Caki2 (cell line): ENCODE data around the gene RAB14. TPM values are rescaled to one million over a fixed set of nuclear protein-coding genes. Genes with fewer than 3 reads are reported as not detected.
A peak's percentile ranks its signal among the peaks of the same experiment; 100 is the strongest.

ENCODE experiments used
- DNase-seq: peaks from one replicate; pipeline ENCODE4 v3.0.0-alpha.2; 2015; ENCODE audit warnings: low read depth
- in situ Hi-C: cut with HindIII; loops from 2 replicates; pipeline ENCODE4 v1.10.0; 2016; ENCODE audit warnings: low sequenced_read_pairs, low pct_unique_long_range_greater_than_20kb, mixed read lengths
- total RNA-seq: library from RNA; depleted of rRNA; stranded (reverse); fragments of >200 nt; shearing (Covaris generic); gene quantifications from 2 replicates; pipeline ENCODE4 v1.2.3, GENCODE V29; 2014; ENCODE audit warnings: low replicate concordance

RAB14 gene
- total RNA-seq, 1 experiment from 2014 or later: 19.0 TPM

GRCh38 chr9:121222524-121223171 lies 21.0 kb upstream of the RAB14 start:
- in situ Hi-C loops: no loop called here

DNA sequence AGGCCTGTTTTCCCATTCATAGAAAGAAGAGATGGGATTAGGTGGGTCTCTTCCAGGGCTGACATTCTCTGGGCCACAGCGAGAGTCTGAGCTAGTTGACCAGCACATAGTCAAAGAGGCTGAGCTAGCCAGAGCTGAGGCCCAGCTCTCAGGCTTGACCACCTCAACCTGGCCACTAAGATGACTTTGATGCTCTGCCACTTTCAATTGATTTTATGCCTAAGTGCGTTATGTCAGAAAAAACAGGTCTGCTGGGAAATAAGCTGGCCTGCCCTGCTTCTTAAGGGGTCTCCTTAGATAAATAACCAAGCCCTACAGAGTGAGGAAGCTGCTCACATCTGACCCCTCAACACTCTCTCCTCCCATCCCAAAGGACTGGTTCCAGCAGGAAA lies 20.0 kb upstream of the RAB14 start:
- DNase-seq: no peak
- in situ Hi-C loops: no loop called here

More at GRCh38 chr9:121222524-121223171, 21.0 kb upstream of the RAB14 start:
- no peak for DNase-seq

DNA sequence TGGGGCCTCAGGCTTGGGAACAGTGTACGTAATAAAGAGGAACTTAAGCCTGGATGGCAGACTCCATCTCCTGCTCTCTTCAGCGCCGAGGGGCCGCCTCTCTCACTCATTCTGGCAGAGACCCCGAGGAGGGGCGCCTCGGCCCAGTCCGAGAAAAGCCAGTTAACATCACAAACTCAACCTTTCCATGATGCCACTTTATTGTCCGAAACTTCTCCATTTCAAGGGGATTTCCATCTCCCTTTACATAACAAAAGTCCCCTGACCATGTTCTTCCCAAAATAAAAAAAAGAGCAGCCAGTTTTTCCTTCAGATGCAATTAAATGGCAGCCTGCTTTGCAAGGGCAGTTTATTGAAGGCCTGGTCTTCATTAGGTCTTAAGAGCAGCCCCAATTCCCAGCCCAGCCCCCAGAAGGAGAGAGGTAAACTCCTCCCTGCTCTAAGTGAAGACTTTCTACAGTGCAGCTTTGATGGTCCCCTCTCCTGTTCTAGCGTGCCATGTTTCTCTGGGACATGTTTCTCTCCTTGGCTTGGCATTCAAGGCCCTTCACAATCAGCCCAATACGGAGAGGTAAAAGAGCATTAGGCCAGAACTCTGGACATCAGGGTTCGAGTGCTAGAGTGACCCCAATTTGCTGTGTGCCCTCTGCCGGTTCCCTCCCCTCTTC lies 19.5 kb upstream of the RAB14 start:
- in situ Hi-C loops: no loop called here
- DNase-seq: no peak

DNA sequence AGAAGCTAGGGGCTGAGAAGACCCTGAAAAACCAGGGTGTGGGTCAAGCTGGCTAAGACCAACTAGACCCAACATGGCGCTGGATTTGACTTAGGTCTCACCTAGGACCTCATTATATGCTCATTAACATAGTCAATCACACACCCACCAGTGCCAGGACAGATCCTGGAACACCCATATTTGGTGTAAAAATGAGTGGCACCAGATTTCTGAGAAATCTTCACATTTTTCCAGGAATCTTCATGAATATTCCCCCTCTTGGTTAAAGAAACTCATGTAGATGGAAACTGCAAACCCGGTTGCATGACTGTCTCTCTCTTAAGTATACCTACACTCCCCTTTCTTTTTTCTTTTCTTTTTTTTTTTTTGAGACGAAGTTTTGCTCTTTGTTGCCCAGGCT lies 17.9 kb upstream of the RAB14 start:
- in situ Hi-C loops: no loop called here
- DNase-seq: no peak

- in situ Hi-C loops: no loop called here
- no peak for DNase-seq
Observed at GRCh38 chr9:121218357-121219027, 16.8 kb upstream of the RAB14 start.

GRCh38 chr9:121217609-121218292 lies 16.1 kb upstream of the RAB14 start:
- in situ Hi-C loops: no loop called here
- no peak for DNase-seq

- in situ Hi-C loops: no loop called here
Observed at GRCh38 chr9:121216271-121216805, 14.7 kb upstream of the RAB14 start.

DNA sequence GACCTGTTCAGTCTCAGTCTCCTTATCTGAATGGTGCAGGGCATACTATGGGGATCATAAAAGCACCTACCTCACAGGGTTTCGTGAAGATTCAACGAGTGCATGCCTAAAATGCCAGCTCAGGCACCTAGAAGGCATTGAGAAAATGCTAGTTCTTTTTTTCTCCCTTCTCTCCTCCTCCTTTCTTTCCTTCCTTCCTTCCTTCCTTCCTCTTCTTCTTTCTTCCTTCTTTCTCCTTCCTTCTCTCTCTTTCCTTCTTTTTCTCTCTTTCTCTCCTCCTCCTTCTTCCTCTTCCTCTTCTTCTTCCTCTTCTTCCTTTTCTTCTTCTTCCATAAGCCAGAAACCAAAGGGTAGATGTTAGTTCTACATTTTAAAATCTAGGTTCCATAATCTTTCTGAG lies 12.3 kb upstream of the RAB14 start:
- in situ Hi-C loops: no loop called here

More at GRCh38 chr9:121216271-121216805, 14.7 kb upstream of the RAB14 start:
- no peak for DNase-seq

DNA sequence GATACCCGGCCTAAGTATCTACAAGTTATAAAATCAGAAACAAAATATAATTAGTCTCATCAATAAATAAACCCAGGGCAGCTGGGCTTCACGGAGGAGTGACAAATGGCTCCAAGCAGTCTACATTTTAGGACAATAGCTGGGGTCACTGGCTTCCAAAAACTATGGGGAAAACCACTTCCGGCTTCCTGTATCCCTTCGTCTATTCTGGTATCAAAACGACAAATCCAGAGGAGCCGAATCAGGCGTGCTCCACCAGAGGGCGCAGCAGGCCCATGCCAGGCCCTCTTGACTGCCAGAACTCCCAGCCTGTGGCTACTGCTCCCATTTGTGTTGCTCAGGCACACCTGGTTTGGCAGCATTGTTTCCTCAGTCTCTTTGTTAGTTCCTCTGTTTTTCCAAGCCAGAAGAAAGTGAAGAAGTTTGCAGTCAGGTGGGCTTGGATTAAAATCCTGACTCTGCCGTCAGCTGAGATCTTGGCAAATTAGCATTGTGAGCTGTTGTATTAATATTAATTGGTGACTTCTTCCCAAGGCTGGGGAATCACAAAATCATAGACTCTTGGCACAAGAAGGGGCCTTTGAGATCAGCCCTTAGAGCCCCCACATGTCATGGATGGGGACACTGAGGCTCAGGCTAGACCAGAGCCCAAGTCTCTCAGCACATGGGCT lies 11.6 kb upstream of the RAB14 start:
- in situ Hi-C loops: no loop called here
- DNase-seq: peak; percentile 55

More for the DNA sequence above, 12.3 kb upstream of the RAB14 start:
- DNase-seq: no peak

GRCh38 chr9:121210536-121210935 lies 8.9 kb upstream of the RAB14 start:
- no peak for DNase-seq
- in situ Hi-C loops: no loop called here

GRCh38 chr9:121207371-121207940 lies 5.8 kb upstream of the RAB14 start:
- in situ Hi-C loops: no loop called here
- DNase-seq: no peak

DNA sequence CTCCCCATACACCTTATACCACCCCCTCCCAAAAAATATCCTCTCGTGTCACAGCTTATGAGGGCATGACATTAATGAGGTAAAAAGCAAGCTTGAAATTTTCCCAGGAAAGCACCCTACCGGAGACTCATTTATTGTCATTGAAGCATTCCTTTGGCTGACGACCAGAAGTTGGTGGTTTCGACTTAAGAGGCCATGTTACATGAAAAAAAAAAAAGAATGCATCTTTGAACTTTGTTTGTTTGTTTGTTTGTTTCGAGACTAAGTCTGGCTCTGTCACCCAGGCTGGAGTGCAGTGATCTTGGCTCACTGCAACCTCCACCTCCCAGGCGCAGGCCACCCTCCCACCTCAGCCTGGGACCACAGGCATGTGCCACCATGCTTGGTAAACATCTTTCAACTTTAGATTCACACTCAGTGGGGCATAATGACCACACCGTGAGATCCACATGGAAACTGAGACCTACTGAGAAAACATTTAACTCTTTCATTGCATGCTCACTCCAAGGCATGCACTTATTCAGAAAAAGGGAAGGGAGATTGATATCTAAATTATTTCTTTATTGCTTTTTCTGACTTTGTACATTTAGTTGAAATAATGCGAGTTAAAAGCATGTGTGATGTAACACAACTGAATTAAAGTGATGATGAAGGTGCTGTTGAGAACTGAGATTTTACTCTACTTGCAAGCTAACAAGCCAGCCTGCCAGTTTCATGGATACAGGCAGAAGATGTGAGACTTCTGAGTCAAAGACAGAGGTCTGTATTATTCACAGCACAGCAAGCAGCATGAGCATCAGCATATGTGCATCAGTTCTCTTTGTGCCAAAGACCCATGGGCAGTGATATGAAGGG lies 5.1 kb upstream of the RAB14 start:
- in situ Hi-C loops: no loop called here
- DNase-seq: no peak

DNA sequence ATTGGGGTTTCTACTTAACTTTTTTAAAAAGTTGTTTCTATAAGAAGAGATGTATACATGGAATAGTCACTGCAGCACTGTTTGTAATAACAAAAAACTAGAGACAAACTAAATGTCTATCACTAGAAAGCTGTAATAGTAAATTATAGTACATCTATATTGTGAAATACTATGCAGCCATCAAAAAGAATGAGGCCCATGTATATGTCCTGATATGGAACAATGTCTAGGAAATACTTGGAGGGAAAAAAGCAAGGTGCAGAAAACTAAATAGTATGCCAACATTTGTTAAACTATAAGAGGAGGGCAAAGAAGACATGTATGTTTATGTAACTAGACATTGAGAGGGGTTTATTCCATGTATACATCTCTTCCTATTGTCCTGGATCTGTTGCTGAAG lies 2.9 kb upstream of the RAB14 start:
- DNase-seq: no peak
- in situ Hi-C loops: no loop called here

- in situ Hi-C loops: no loop called here
- no peak for DNase-seq
Observed at GRCh38 chr9:121204121-121204520, 2.5 kb upstream of the RAB14 start.

DNA sequence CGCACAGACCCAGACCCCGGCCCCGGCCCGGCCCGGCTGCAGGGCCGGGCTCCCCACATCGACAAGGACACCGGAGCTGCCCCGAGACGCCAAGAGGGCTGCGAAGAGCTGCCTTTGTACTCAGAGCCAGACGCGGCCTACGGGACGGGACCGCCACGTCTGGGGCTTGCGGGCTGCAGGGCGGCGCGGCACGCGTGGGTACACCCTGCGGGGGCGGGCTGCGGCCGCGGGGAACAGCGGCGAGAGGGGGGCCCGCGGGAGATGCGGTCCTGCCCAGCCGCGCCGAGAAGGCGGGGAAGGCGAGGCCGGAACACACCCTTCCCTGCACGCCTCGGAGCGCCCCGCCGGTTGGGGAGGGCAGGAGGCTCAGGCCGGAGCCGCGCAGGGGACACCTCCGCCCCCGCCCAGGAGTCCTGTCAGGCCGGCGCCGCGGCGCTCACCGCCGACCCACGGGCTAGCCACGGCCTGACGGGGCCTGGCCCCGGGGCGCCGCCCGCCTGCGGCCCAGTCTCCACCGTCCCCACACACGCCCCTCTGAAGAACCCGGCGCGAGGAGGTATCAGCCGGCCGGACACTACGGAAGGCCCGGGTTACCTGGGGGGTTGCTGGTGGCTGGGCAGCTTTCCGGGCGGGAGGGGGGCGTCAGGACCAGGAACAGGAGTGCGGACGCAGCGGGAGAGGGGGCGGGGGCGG lies 478 bp downstream of the RAB14 start:
- in situ Hi-C loops: no loop called here
- peak; percentile 37 for DNase-seq

DNA sequence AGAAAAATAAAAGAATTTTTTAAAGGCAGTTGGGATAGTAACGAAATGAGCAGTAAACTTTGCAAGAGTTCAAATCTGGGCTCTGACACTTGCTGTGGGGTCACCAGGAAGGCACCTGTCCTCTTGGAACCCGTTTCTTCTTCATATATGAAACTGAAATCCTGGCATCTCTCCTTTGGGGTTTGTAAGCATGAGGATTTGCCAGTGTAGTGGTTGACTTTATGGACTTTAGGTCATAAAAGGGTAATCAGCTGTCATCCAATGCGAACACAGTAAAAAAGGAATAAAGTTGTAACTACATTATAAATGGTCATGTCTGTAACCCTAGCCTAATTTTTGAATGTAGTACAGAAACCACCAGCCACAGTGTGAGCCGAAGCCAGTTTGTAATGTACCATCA lies 1.3 kb downstream of the RAB14 start:
- no peak for DNase-seq
- in situ Hi-C loops: no loop called here

GRCh38 chr9:121199921-121200320 lies 1.7 kb downstream of the RAB14 start:
- in situ Hi-C loops: no loop called here
- DNase-seq: no peak
